Astrocyte of the hippocampus (primary cell): Measurements from ENCODE around the gene NFATC1.

Experiments used
- DNase-seq: peaks from one replicate; pipeline ENCODE4 v3.0.0; 2011; ENCODE audit warnings: low read depth, low spot score

Gene NFATC1

GRCh38 chr18:79455261-79455660 lies 59.5 kb downstream of the NFATC1 start:
- no peak for DNase-seq

DNA sequence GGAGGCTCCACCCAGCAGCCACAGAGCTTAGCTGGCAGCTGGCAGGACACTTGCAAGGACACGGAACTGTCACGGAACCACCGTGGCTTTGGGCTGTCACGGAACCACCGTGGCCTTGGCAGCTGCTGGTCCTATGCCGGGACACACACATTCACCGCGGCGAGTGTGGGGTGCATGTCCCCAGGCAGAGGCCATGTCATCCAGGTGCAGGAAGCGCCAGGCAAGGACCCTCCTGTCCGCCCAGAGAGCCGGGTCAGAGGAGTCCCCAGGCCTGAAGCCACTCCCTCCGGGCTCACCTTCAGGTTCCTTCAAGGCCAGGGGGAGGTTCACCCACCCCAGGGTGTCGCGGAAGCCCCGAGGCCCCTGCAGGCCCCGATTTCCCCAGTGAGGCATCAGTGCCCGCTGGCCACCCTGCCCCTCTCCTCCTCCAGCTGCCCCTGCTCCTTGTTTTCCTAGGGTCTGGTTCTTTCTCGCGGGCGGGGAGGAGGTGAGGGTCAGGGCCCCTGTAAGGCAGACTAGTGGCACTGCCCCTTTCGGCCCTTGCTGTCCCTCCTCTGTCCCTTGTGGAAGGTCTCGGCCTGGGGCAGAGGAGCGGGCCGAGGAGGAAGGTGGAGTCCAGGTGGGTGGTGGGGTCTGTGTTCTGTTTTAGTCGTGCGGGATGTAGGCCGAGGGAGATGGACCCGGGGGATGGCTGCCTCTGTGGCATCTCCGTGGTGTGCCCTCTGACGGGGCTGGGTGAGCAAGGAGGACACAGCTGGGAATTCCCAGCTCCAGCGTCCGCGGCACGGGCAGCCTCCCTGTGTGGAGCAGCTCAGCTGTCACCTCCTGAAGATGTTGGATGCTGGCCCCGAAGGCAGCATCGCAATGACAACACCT lies 60.6 kb downstream of the NFATC1 start:
- DNase-seq = no peak

- DNase-seq = no peak
Measured at GRCh38 chr18:79457239-79457638, 61.5 kb downstream of the NFATC1 start.

GRCh38 chr18:79457652-79458051 lies 61.9 kb downstream of the NFATC1 start:
- no peak for DNase-seq

DNA sequence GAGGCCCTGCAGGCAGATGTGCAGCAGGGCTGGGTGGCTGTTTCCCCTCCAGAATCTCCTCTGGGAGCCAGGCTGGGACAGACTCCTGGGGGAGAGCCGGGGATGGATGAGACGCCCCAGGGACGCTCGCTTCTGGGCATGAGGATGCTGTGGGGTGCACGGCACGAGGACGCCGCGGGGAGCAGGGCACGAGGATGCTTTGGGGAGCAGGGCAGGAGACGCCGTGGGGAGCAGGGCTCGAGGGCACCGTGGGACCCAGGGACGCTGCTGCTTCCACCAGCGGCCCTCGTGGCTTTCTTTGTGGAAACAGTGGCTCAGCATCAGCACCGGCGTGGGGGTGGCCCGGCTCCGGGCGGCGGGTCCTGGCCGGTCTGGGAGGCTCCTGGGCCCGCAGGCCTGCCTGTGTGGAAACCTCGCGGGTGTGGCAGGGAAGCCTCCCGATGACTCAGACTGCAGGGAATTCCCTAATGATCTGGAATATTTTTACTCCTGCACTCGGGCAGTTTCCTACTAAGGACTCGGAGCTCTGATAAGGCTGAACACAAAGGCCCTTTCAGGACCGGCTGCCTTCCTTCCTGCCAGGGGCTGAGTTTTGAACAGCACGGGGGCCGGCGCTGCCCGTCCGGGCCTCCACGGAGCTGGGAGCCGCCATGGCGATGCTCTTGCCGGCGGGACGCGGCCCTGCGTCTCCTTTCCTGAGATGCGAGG lies 62.6 kb downstream of the NFATC1 start:
- DNase-seq = peak; percentile 96

DNA sequence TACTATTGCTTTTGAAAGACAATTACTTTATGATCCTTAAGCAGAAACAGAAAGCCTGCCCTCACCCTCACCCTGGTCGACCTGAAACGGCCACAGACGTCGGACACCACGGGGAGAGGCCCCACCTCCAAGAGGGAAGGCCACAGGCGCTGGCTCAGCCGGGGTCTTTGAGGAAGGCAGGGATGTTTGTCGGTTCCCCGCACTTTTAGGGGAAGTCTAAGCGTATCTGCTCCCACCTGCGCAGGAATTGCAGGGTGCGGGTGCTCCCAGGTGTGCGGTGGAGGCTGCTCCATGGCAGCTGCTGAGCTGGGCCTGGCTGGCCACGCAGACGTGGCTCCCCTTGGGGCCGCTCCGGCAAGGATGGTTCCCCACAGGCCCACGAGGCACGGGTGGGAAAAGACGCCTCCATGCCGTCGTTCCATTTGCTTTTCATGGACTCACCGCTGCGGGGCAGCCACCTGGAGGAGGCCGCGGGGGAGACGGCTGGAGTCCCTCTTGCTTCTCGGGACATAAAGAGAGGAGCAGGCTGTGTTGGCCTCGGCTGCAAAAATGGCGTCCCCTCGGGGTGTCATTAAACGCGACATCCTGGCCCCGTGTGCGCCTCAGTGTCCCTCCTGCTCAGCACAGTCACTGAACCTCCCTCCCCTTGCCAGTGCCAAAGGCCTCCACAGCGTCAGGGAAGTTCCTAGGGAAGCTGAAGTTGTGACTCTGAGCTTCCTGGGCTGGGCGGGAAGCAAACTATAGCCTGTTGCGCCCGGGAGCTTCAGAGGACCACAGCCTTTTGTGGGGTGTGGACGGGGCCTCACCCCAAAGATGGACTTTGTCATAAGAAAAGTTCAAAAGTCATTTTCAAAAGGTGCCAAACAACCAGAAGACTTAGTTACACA lies 63.4 kb downstream of the NFATC1 start:
- no peak for DNase-seq

DNA sequence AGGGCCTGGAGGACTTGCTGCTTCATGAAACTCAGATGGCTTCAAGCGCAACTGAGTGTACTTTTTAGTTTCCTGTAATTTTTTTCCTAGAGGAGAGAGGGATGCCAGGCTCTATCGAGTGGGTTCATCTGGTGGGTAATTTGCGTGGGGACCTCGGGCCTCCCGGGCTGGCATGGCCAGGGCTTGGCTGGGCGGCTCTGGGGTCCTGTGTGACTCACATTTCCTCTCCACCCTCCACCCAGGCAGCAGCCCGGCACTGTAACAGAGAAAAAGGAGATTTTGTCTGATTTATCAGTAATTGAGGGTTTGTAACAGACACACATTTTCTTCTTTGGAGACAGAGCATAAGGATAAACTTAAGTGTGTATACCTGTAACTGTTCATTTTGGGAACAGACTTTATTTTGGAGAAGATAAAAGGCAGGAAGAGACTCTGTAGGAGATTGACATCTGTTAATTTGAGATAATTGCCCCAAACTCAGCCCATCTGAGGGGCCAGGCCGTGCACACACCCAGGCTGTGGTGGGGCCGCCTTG lies 64.3 kb downstream of the NFATC1 start:
- DNase-seq = peak; percentile 47

- DNase-seq = peak; percentile 72
Measured at GRCh38 chr18:79460481-79461300, 65.0 kb downstream of the NFATC1 start.

GRCh38 chr18:79461627-79462026 lies 65.9 kb downstream of the NFATC1 start:
- DNase-seq = no peak

GRCh38 chr18:79463424-79463960 lies 67.8 kb downstream of the NFATC1 start:
- no peak for DNase-seq

GRCh38 chr18:79465392-79465991 lies 69.8 kb downstream of the NFATC1 start:
- DNase-seq = no peak

DNA sequence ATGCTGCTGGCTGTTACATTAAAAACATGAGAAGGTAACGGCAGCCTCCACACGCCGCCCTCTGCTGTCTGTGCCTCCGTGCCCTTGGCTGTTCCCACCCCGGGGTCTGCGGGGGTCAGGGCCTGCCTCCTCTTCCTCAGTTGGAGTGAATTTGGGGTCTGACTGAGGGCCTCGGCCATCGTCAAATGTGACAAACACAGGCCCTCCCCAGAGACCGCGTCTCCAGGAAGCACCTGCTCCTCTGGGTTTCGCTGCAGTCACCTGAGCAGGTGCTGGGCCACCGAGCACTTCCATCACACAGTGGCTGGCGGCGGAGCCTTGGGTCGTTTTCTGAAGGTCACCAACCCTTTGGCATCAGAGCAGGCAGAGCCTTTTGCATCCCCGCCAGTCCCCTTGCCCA lies 70.9 kb downstream of the NFATC1 start:
- no peak for DNase-seq

- no peak for DNase-seq
Measured at GRCh38 chr18:79467126-79467525, 71.4 kb downstream of the NFATC1 start.

DNA sequence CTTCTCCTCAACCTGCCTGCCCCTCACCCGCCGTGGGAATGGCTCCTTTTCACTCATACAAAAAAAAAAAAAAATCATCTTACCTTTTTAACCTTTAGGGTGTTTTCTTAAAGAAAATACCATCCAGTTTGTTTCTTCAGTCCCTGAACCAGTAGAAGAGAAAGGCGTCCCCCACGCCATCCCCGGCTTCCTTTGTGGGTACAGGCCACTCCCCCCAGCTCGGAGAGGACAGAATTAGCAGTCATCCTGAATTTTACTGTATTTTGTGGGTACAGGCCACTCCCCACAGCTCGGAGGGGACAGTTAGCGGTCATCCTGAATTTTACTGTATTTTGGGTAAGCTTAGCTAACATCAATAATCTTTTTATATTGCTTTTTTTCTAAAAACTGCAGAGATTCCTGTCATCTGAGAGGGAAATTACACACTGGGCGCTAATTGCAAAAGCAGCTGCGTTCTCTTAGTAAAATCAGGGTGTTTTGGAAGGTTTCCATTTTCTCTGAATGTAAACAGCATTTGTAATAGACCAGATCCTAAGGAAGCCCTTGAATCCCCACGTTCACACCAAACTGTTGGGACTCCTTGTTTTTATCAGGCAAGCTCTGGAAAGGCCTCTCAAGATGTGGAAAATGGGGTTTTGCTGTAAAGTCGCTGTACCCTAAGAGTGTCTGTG lies 72.5 kb downstream of the NFATC1 start:
- DNase-seq = no peak

DNA sequence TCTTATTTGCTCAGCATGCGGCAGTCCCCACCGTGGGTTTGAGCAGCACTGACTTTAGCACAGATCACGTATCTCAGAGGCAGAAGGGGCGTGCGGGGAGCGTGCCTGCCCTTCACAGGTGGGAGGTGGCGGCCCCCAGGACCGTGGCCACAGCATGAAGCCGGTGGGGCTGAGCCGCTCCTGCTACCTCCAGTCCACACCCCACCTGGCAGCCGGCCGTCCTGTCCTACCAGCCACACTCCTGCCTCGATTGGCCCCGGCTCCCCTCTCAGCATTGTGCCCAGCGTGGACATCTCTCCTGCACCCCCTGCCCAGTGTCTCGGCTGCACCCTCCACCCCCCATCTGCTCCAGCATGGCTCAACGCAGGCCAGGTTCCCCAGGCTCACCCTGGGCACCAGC lies 73.6 kb downstream of the NFATC1 start:
- DNase-seq = no peak

- DNase-seq = no peak
Measured at GRCh38 chr18:79469751-79470505, 74.2 kb downstream of the NFATC1 start.

DNA sequence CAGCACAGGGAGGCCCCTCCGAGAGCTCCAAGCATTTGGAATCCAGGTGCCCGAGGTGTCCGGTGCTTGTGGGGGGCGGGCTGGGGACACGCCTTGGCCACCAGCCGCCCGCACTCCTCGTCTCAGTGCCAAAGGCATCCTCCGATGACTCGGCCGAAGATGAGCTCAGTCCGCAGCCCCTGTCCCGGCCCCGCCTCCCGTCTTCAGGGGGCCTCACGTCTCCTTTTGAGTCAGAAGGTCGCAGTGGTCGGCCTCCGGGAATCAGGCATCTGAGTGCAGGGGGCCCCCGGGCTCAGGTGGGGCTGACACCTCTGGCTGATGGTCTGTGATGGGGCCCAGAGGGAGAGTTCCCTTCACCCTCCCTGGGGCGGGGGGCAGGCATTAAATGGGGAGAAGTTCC lies 74.8 kb downstream of the NFATC1 start:
- no peak for DNase-seq

DNA sequence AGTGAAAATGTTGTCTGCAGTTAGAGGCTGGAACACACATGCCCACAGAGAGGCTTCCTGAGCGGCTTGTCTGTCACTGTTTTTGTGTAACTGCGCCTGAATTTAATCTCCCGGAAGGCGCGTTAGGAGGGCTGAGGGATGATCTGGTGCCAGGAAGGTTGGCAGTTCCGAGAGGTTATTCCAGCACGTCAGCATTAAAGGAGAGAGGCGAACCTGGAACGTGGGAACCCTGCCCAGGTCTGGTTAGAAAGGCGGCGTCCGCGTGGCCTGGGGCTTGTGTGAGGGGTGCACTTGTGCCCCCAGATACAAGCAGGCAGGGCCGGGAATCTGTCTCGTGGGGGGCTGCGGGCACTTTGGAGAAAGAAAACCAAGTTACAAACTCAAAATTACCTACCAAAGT lies 75.3 kb downstream of the NFATC1 start:
- DNase-seq = peak; percentile 64

GRCh38 chr18:79471597-79471996 lies 75.9 kb downstream of the NFATC1 start:
- DNase-seq = no peak
